H54 (cell line): ENCODE results near the gene PSME3.
"Not testable (repeated sequence)": the region's sequence is repeated elsewhere in the genome, so short reads cannot be mapped to it uniquely, and the experiment has no call there.

Experiments
- DNase-seq: peaks from one replicate; pipeline ENCODE4 v3.0.0; 2011; ENCODE audit warnings: low spot score, mixed read lengths; ENCODE audit not compliant: insufficient read length
- FAIRE-seq: peaks from 3 replicates; lab custom pipeline; 2011; peaks lifted over from hg19 to GRCh38; lab: Jason Lieb, UNC
- POLR2A ChIP-seq: IDR thresholded peaks from 2 replicates; pipeline ENCODE4 v1.6.1; 2011; ENCODE audit warnings: low read depth, mild to moderate bottlenecking, low read length

The PSME3 gene

GRCh38 chr17:42849451-42850181, 16.4 kb downstream of the PSME3 start:
- FAIRE-seq = no peak
- no peak for TF ChIP-seq POLR2A

GRCh38 chr17:42850954-42851353, 17.8 kb downstream of the PSME3 start, which contains the start of gene AOC3:
Gene AOC3, plus strand, starts transcription at chr17:42851199. Its CDS starts 145 bp downstream, at chr17:42851344.
- no peak for FAIRE-seq
- no peak for DNase-seq
- TF ChIP-seq POLR2A = no peak

More at GRCh38 chr17:42849451-42850181, 16.4 kb downstream of the PSME3 start:
- no peak for DNase-seq

GRCh38 chr17:42851371-42852240, 18.4 kb downstream of the PSME3 start:
- FAIRE-seq, DNase-seq: not testable (repeated sequence)

GRCh38 chr17:42852351-42852750, 19.2 kb downstream of the PSME3 start:
- FAIRE-seq = no peak
- no peak for DNase-seq
- TF ChIP-seq POLR2A = no peak

GRCh38 chr17:42853004-42853403, 19.8 kb downstream of the PSME3 start:
- FAIRE-seq (no peak), DNase-seq (no peak)
- TF ChIP-seq POLR2A = no peak

- no peak for DNase-seq
- no peak for FAIRE-seq
- TF ChIP-seq POLR2A = no peak
These were observed 20.4 kb downstream of the PSME3 start for GRCh38 chr17:42853597-42853967.

- FAIRE-seq (no peak), DNase-seq (no peak)
- TF ChIP-seq POLR2A = no peak
These were observed 21.0 kb downstream of the PSME3 start for GRCh38 chr17:42853968-42854790.

- no peak for FAIRE-seq
These were observed 21.9 kb downstream of the PSME3 start for GRCh38 chr17:42855048-42855596.

GRCh38 chr17:42856093-42856492, 22.9 kb downstream of the PSME3 start:
- FAIRE-seq = not testable (repeated sequence)

More at GRCh38 chr17:42855048-42855596, 21.9 kb downstream of the PSME3 start:
- DNase-seq = no peak
- no peak for TF ChIP-seq POLR2A

GRCh38 chr17:42856516-42856915, 23.3 kb downstream of the PSME3 start:
- DNase-seq, FAIRE-seq: not testable (repeated sequence)

More at GRCh38 chr17:42856093-42856492, 22.9 kb downstream of the PSME3 start:
- DNase-seq = not testable (repeated sequence)

GRCh38 chr17:42857389-42857788, 24.2 kb downstream of the PSME3 start:
- TF ChIP-seq POLR2A = no peak
- DNase-seq = no peak

GRCh38 chr17:42865638-42866094, 32.5 kb downstream of the PSME3 start:
- FAIRE-seq (no peak), DNase-seq (no peak)
- TF ChIP-seq POLR2A = no peak

More at GRCh38 chr17:42857389-42857788, 24.2 kb downstream of the PSME3 start:
- FAIRE-seq = no peak

GRCh38 chr17:42866216-42866615, 33.0 kb downstream of the PSME3 start:
- TF ChIP-seq POLR2A = no peak
- no peak for FAIRE-seq

More at GRCh38 chr17:42866216-42866615, 33.0 kb downstream of the PSME3 start:
- no peak for DNase-seq
